Neuron (in vitro differentiated cells): ENCODE measurements around the gene SLC51B.
"Not testable (repeated sequence)": the region's sequence is repeated elsewhere in the genome, so short reads cannot be mapped to it uniquely, and the experiment has no call there.

ENCODE experiments used
- H2AFZ ChIP-seq: one replicate; pipeline ENCODE4 v1.6.1; 2013; ENCODE audit warnings: low read depth, mild to moderate bottlenecking, inconsistent platforms, low read length, moderate library complexity
- H3K27me3 ChIP-seq: one replicate; pipeline ENCODE4 v1.6.1; 2013; ENCODE audit warnings: low read length; ENCODE audit not compliant: insufficient read depth
- H3K36me3 ChIP-seq: one replicate; pipeline ENCODE4 v1.6.1; 2013; ENCODE audit warnings: low read length; ENCODE audit not compliant: insufficient read depth
- H3K4me1 ChIP-seq: one replicate; pipeline ENCODE4 v1.6.1; 2013; ENCODE audit warnings: low read length; ENCODE audit not compliant: insufficient read depth
- H3K4me3 ChIP-seq: 2 replicates; pipeline ENCODE4 v1.5.1; 2013; ENCODE audit warnings: mild to moderate bottlenecking, low read length, moderate library complexity
- H3K9me3 ChIP-seq: one replicate; pipeline ENCODE4 v1.6.1; 2013; ENCODE audit warnings: low read length

The SLC51B gene

DNA sequence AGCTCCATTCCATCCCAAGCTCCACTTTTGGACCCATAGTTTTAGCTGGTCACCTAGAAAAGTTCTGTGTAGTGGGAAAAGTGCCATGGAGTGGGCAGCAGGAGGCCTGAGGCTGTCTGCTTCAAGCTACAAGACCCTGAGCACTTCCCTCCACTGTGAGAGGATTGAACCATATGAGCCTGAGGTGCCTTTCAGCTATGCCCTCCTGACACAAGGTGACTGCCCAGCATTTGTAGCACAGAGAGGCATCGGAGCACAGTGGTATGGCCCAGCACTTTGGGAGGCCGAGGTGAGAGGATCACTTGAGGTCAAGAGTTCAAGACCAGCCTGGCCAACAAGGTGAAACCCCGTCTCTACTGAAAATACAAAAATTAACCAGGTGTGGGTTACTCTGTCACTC lies 27.4 kb downstream of the SLC51B start:
- Histone ChIP-seq H3K27me3 (peaks cover 22% of the 10 kb centered on the region), H3K4me1 (no peaks in the 10 kb centered on the region), H3K4me3 (no peak overlapping the region), H3K9me3 (peaks cover 1% of the 10 kb centered on the region), H2AFZ (no peak overlapping the region), H3K36me3 (no peaks in the 10 kb centered on the region)

DNA sequence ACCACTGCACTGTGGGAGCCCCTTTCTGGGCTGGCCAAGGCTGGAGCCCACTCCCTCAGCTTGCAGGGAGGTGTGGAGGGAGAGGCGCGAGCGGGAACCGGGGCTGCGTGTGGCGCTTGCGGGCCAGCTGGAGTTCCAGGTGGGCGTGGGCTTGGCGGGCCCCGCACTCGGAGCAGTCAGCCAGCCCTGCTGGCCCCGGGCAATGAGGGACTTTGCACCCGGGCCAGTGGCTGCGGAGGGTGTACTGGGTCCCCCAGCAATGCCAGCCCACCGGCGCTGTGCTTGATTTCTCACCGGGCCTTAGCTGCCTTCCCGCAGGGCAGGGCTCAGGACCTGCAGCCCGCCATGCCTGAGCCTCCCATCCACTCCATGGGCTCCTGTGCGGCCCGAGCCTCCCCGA lies 29.8 kb downstream of the SLC51B start:
- not testable (repeated sequence) for H3K4me3 ChIP-seq, H3K36me3 ChIP-seq, H2AFZ ChIP-seq, H3K27me3 ChIP-seq, H3K9me3 ChIP-seq, H3K4me1 ChIP-seq

DNA sequence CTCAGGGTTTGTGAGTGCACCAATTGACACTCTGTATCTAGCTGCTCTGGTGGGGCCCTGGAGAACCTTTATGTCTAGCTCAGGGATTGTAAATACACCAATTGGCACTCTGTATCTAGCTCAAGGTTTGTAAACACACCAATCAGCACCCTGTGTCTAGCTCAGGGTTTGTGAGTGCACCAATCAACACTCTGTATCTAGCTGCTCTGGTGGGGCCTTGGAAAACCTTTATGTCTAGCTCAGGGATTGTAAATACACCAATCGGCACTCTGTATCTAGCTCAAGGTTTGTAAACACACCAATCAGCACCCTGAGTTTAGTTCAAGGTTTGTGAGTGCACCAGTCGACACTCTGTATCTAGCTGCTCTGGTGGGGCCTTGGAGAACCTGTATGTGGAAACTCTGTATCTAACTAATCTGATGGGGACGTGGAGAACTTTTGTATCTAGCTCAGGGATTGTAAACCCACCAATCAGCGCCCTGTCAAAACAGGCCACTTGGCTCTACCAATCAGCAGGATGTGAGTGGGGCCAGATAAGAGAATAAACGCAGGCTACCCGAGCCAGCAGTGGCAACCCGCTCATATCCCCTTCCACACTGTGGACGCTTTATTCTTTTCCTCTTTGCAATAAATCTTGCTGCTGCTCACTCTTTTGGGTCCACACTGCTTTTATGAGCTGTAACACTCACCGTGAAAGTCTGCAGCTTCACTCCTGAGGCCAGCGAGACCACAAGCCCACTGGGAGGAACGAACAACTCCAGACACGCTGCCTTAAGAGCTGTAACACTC lies 30.6 kb downstream of the SLC51B start:
- H3K4me3 ChIP-seq, H3K4me1 ChIP-seq, H3K36me3 ChIP-seq, H2AFZ ChIP-seq, H3K9me3 ChIP-seq, H3K27me3 ChIP-seq: not testable (repeated sequence)

DNA sequence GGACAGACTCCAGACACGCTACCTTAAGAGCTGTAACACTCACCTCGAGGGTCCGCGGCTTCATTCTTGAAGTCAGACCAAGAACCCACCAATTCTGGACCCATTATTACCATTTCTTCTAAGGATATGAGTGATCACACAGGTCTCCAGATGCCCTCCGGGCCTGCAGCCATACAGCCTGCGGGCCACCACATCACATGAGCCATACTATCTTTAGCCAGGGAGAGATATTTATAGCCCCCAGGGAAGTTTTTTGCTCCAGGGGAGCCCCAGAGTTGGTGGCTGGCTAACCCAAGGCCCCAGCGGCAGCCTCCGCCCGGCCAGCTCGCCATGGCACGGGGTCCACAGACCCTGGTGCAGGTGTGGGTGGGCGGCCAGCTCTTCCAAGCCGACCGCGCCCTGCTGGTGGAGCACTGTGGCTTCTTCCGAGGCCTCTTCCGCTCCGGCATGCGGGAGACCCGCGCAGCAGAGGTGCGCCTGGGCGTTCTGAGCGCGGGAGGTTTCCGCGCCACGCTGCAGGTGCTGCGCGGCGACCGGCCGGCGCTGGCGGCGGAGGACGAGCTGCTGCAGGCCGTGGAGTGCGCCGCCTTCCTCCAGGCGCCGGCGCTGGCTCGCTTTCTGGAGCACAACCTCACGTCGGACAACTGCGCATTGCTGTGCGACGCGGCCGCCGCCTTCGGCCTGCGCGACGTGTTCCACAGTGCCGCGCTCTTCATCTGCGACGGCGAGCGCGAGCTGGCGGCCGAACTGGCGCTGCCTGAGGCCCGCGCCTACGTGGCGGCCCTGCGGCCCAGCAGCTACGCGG lies 31.5 kb downstream of the SLC51B start, which contains the start of gene KBTBD13:
KBTBD13 (plus strand) TSS at position 261 of the 805 bp plus-strand sequence; CDS start at position 331, 70 bp downstream.
- H3K27me3 ChIP-seq: no peaks in the 10 kb centered on the region
- H3K4me3 ChIP-seq: no peak within 1 kb of the TSS
- H3K9me3 ChIP-seq: peaks cover 3% of the 10 kb centered on the region

DNA sequence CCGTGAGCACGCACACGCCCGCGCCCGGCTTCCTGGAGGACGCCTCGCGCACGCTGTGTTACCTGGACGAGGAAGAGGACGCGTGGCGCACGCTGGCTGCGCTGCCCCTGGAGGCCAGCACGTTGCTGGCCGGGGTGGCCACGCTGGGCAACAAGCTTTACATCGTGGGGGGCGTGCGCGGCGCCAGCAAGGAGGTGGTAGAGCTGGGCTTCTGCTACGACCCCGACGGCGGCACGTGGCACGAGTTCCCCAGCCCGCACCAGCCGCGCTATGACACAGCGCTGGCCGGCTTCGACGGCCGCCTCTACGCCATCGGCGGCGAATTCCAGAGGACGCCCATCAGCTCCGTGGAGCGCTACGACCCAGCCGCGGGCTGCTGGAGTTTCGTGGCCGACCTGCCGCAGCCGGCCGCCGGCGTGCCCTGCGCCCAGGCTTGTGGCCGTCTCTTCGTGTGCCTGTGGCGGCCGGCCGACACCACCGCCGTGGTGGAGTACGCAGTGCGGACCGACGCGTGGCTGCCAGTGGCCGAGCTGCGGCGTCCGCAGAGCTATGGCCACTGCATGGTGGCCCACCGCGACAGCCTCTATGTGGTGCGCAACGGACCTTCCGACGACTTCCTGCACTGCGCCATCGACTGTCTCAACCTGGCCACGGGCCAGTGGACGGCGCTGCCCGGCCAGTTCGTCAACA lies 32.2 kb downstream of the SLC51B start:
- no peak overlapping the region for H2AFZ ChIP-seq
- no peaks in the 10 kb centered on the region for H3K27me3 ChIP-seq
- no peaks in the 10 kb centered on the region for H3K36me3 ChIP-seq
- peaks cover 3% of the 10 kb centered on the region for H3K9me3 ChIP-seq
- peaks cover 8% of the 10 kb centered on the region for H3K4me1 ChIP-seq
- no peak overlapping the region for H3K4me3 ChIP-seq

More for the DNA sequence above, 31.5 kb downstream of the SLC51B start, which contains the start of gene KBTBD13:
- no peak within 1 kb of the TSS for H2AFZ ChIP-seq
- peaks cover under 1% of the 10 kb centered on the region for H3K4me1 ChIP-seq
- no peaks in the 10 kb centered on the region for H3K36me3 ChIP-seq

DNA sequence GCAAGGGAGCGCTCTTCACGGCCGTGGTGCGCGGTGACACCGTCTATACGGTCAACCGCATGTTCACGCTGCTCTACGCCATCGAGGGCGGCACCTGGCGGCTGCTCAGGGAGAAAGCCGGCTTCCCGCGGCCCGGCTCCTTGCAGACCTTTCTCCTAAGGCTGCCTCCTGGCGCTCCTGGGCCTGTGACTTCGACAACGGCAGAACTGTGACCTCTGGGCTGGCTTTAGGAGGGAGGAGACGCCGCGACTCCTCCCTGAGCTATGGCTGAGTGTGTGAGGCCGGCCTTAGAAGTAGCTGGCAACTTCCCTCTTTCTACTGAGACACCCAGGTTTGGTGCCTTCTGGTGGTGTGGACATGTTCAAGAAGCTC lies 32.8 kb downstream of the SLC51B start:
- Histone ChIP-seq H3K27me3 (no peaks in the 10 kb centered on the region), H3K9me3 (peaks cover 3% of the 10 kb centered on the region), H3K4me3 (no peak overlapping the region), H3K4me1 (peaks cover 13% of the 10 kb centered on the region), H3K36me3 (no peaks in the 10 kb centered on the region), H2AFZ (no peak overlapping the region)

DNA sequence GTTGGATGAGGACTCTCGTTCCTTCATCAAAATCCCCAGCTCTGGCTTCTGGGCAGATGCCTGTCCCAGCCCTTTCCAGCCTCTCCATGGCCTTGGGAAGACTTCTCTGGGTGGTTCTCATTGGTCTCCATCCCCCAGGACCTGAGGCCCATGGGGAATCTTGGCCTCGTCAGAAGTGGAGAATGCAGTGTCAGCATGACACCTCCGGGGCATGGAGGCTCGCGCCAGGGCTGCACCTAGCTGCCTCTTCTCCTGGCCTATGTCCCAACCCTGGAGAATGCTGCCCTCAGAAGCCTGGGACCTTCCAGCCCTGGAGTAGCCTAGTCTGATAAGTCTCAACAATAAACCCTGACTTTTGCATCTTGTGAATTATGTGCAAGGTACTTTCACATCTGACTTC lies 34.4 kb downstream of the SLC51B start:
- H3K36me3 ChIP-seq: no peaks in the 10 kb centered on the region
- no peaks in the 10 kb centered on the region for H3K27me3 ChIP-seq
- H2AFZ ChIP-seq: no peak overlapping the region
- no peak overlapping the region for H3K4me3 ChIP-seq
- peaks cover 29% of the 10 kb centered on the region for H3K4me1 ChIP-seq
- peaks cover 3% of the 10 kb centered on the region for H3K9me3 ChIP-seq

DNA sequence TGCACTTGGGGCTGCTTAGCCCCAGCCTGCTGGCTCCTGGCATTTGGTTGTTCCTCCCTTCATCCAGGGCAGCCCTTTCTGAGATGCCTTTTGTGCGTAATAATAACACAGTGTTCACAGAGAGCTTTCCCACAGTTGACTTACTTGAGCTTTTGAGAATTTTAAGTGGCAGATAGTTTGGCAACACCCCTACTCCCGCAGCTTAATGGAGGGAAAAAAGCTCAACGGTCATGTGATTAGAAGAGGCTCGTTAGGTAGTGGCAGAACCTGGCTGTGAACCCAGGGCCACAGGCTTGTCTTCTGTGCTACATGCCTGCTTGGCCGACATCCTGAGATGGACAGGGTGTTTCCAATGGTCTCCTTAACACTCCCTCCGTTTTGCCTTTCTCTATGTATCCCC lies 36.1 kb downstream of the SLC51B start:
- no peaks in the 10 kb centered on the region for H3K27me3 ChIP-seq
- peaks cover 3% of the 10 kb centered on the region for H3K9me3 ChIP-seq
- no peak overlapping the region for H2AFZ ChIP-seq
- no peak overlapping the region for H3K4me3 ChIP-seq
- H3K4me1 ChIP-seq: peaks cover 40% of the 10 kb centered on the region
- H3K36me3 ChIP-seq: no peaks in the 10 kb centered on the region

DNA sequence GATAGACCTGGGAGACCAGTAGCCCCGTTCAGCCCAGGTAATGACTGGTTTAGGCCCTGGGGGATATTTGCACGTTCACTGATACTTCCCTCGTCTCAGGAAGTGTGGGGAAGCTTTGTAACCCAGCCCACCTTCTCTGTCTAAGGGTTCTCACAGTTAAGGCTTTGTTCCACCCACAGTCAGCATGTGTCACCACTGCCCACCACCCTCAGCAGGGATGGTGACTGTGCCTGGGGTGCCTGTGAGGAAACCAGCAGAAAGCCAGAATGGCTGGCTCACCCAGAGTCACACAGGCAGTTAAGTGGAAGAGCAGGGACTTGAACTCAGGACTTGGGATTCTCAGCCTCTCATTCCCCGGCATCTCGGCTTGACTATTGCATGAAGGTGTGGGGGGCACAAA lies 36.6 kb downstream of the SLC51B start:
- H3K9me3 ChIP-seq: peaks cover 3% of the 10 kb centered on the region
- H3K36me3 ChIP-seq: no peaks in the 10 kb centered on the region
- no peak overlapping the region for H2AFZ ChIP-seq
- H3K4me3 ChIP-seq: no peak overlapping the region
- H3K4me1 ChIP-seq: peaks cover 40% of the 10 kb centered on the region
- no peaks in the 10 kb centered on the region for H3K27me3 ChIP-seq

DNA sequence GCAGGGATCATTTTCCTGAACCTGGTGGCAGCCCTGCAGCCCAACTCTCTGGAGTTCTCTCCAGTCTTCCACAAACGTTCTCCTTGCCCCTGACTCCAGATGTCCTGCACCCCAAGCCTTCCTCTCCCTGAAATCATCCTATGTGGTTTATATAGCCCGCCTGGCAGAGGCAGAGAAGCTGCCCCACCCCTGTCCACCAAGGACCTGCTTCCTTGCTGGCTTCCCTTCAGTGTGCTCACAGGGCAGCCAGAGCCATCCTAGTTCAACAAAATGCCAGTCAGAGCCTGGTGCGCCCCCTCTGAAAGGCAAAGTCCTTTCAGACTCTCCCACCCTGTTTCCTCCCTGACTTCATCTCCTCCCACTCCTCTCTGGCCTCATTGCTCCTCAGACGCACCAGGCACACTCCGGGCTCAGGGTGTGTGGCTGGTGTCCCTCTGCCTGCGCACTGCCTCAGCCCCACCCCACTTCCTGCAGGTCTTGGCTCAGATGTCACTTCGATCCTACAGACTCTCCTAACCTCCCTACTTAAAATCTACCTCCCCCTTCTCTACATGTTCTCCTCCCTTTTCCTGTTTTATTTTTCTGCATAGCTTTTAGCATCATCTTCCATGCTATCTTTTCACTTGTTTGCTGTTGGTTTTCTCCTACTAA lies 37.2 kb downstream of the SLC51B start:
- Histone ChIP-seq H3K4me1 (peaks cover 40% of the 10 kb centered on the region), H2AFZ (no peak overlapping the region), H3K27me3 (no peaks in the 10 kb centered on the region), H3K4me3 (no peak overlapping the region), H3K9me3 (peaks cover 3% of the 10 kb centered on the region), H3K36me3 (no peaks in the 10 kb centered on the region)

DNA sequence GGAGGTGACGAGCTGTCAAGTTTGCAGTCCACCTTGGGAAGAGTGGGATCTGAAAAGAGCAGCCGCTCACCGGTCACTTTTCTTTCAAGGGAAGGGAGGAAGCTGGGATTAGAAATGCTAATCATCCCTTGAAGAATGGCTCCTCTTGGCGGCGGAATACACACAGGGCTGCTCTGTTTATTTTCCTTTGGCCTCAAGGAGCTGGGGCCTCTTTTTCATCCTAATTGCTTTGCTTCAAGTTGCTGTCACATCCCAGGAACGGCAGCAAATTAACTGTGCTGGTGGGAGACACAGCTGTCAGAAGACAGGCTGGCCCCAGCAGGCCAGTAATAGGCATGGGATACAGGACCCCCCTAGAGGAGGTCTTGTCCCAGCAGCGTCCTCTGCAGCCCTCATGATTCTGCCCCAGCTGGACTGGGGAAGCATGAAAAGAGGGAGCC lies 38.1 kb downstream of the SLC51B start:
- peaks cover 40% of the 10 kb centered on the region for H3K4me1 ChIP-seq
- no peaks in the 10 kb centered on the region for H3K9me3 ChIP-seq
- H2AFZ ChIP-seq: no peak overlapping the region
- no peak overlapping the region for H3K4me3 ChIP-seq
- no peaks in the 10 kb centered on the region for H3K36me3 ChIP-seq
- H3K27me3 ChIP-seq: no peaks in the 10 kb centered on the region

DNA sequence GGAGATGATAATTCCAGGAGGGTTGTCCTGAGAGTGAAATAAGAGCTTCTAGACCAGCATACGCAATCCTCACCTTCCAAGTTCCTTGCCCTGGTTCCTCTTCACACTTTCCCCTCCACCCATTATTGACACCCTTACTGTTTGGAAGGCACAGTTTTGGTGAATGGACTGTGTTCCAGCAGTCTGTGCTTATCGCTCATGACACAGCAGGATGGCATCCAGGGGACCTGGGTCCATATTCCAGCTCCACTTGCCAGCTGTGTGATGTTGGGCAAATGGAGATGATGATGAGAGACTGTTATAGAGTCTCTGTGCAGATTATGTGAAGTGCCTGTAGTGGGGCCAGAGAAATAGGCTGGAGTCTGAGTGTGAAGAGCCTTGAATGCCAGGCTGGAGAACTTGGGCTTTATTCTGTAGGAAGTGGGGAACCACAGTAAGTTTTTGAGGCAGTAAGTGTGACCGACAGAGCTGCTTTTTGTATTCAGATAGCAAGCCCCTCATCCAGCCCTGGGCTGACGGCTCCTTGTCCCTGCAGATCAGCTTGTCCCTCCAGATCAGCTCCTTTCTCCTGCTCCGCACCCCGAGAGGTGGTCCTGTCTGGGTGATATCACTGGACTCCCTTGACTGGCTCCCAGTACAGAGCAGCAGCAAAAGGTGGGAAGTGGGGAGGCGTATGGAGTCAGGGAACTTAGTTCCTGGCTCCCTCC lies 39.5 kb downstream of the SLC51B start:
- no peak overlapping the region for H2AFZ ChIP-seq
- H3K4me3 ChIP-seq: no peak overlapping the region
- H3K4me1 ChIP-seq: peaks cover 45% of the 10 kb centered on the region
- no peaks in the 10 kb centered on the region for H3K36me3 ChIP-seq
- H3K9me3 ChIP-seq: no peaks in the 10 kb centered on the region
- H3K27me3 ChIP-seq: no peaks in the 10 kb centered on the region
